Astrocyte of the hippocampus (primary cell): ENCODE measurements around the gene FGD1.
A peak's percentile ranks its signal among the peaks of the same experiment; 100 is the strongest.
"Not testable (repeated sequence)": the region's sequence is repeated elsewhere in the genome, so short reads cannot be mapped to it uniquely, and the experiment has no call there.

ENCODE experiments used
- DNase-seq: peaks from one replicate; pipeline ENCODE4 v3.0.0; 2011; ENCODE audit warnings: low read depth, low spot score

Gene FGD1

DNA sequence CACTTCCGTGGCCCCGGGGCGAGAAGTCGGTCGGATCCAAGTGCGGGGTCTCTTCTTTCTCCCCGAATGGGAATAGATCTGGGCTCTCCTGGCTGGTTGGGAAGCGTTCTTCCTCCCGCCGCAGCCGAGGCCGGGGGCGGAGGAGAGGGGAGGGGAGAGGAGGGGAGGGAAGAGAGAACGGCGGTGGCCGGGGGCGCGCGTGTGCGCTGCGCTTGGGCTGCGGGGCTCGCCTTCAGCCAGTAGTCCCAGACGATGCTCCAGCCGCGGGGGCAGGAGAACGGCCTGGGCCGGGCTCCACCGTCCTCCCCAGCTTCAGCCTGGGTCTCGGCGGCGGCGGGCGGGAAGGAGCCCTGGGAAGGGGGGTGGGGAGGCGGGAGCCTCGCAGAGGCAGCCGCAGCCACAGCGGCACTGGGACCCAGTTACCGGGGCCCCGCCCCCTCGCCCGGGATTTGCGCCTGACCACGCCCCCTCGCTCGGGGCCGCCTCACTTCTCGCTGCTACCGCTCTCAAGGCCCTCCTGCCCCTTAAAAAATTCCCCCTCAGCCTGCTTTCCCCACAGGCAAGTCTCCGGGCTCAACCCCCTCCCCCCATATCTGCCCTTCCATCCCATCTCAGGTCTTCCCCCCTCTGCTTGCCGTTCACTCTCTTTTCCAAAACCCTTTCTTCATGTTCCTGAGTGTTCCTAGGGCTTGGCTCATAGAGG is at the start of gene FGD1:
Gene FGD1, minus strand, starts transcription at position 421 of the 703 bp plus-strand sequence. CDS start 802 bp downstream, outside the sequence.
- peak; percentile 76 for DNase-seq

DNA sequence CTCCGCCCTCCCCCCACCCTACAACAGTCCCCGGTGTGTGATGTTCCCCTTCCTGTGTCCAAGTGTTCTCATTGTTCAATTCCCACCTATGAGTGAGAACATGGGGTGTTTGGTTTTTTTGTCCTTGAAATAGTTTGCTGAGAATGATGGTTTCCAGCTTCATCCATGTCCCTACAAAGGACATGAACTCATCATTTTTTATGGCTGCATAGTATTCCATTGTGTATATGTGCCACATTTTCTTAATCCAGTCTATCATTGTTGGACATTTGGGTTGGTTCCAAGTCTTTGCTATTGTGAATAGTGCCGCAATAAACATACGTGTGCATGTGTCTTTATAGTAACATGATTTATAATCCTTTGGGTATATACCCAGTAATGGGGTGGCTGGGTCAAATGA is 46.2 kb upstream of the FGD1 start:
- not testable (repeated sequence) for DNase-seq

DNA sequence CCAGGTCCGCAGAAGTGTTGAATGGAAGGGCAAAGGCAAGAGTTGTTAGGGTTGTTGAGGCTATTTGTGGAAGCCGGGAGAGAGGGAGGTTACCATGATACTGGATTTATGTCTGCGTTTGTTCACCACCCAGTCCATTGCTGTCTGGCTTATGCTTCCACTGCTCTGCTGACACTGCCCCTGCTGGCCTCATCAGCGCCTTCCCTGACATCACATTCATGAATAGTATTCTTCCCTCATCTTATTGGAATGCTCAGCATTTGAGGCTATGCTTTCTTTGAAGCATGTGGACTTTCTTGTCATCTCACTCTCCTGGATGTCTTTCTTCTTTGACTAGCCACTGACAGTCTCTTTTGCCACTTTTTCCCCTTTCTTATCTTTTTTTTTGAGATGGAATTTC is 44.3 kb upstream of the FGD1 start:
- DNase-seq: peak; percentile 75

DNA sequence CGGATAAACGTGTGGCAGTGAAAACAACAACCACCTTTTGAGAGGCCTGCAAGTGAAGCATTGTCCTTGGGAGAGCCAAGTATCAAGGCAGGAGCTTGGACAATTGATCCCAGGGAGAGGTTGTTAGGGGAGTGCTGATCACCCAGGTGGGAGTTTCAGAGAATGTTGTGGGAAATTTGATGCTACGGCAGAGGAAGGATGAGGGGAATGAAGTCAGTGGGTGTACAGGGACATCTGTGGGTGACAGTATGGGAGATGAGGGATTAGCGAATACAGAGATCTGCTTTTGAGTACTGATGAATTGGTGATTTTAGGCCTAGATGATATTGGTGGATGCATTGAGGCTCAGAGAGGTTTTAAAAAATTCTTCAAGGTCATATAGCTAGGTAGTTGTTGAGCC is 38.2 kb upstream of the FGD1 start:
- DNase-seq: no peak

DNA sequence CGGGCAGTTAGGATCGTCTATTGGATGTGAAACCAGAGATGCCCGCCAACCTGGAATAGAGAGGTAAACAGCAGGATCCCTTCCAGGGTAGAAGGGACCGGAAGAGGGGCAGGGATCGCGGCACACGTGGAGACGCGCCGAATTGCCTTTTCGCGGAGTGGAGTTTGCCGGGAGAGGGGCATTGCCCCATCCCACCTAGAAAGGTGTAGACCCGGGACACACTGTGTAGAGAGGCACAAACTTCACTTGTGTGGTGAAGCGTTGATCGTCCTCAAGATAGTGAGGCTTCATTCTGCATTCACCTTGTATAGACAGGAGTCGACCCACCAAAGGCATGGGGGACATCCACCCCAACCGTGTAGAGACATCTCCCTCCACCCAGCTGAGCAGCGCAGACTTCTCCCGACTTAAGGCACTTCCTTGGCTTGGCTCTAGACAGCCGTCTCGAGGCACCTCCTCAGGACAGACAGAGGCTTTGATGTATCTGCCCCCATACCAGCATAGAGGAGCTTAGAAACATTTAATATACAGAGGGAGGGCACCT is 34.4 kb upstream of the FGD1 start:
- no peak for DNase-seq

DNA sequence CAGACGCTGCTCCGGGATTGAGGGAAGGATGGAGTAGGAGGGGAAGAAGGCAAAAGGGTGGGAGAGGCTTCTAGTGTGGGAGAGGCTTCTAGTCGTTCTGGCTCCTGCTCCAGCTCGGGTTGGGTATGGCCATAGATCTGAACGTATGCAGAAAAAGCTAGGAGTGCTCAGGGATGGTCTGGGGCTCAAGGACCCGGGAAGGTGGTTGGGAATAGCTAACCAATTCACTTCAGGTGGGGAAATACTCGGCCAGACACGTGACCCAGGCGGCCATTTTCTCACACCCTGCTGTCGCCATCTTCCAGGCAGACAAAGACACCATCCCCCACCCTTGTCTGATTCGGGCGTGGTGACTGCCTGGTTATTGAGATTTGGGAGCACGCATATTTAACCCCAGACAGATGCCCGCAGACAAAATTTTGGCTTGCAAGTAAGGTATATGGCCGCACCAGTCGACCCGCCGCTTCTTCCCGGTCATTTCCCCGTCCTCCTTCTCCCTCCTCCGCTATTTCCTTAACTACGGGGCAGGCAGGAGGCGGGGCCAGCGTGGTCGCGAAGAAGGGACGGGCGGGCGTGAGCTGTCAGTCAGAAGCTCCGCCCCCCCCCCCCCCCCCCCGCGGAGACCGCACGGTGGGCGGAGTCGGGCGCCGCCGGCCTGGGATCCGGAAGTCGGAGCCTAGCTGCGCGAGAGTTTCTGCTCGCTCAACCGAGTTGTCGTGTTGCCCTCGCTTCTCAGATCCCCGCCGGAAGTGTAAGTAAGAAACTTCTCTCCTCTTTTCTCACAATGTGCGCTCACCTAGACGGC is 33.7 kb upstream of the FGD1 start, which contains the start of gene GNL3L:
Gene GNL3L, plus strand, starts transcription at position 668 of the 805 bp plus-strand sequence. CDS start 2,348 bp downstream, outside the sequence.
- peak; percentile 88 for DNase-seq

DNA sequence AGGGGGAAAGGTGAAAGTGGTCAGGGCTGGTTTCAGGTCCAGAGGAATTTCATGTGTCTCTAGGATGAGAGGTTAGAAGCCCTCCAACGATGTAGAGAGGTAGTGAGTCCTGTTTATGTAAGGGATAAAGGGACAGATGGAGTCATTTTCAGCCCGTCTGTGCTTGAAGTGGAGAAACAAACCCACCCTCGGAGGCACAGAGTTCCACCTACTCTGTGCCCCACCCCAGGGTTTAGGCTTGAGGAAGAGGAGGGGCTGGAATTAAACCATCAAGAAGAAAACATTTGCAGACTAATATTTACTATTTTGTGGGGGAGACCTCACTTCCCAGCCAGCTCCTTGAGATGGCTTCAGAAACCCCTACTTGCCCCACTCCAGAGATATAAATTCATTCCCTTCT is 33.1 kb upstream of the FGD1 start:
- DNase-seq: no peak

DNA sequence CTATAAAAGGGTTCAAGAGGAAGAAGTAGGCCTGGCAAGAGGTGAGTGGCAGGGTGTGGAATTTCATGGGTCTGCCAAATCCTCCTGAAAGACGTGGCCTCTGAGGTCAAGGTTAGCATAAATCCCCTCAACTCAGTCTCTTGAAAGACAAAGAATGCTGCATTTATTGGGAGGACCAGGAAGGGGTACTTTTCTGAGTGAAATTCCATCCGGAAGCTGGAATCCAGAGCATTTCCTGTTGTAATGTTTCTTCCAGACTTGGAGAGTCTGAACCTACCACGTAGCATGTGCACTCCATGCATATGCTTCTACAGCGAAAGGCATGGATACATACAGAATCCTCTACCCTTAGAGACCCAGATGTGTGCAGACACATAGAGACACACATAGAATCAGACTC is 13.4 kb upstream of the FGD1 start:
- no peak for DNase-seq

DNA sequence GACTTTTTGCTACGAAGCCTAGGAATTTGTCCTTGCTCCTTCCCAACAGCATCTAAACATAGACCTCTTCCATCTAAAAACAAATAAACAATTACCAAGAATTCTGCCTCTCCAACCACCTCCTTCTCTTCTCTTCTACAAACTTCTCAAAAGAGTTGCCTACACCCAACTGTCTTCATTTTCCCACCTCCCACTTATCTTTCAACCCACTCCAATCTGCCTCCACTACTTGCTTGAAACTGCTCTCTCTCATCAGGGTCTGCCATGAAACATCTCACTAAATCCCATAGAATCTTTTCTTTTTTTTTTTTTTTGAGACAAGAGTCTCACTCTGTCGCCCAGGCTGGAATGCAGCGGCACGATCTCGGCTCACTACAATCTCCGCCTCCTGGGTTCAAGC is 902 bp upstream of the FGD1 start:
- DNase-seq: no peak

DNA sequence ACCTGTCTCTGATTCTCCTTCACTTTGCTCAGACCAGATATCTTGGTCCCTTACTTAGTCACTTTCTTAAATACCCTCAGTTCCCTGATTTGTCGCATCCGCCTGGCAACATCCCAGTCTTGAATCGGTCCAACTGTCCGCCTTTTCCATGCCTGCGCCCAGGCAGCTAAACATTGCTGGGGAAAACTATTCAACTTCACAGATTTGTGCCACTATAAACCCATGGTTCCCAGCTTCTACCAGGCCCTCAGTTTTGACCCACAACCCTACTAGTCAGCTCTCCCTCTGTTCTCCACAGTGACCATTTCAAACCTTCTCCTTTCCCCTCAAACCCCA is 451 bp upstream of the FGD1 start:
- DNase-seq: no peak

DNA sequence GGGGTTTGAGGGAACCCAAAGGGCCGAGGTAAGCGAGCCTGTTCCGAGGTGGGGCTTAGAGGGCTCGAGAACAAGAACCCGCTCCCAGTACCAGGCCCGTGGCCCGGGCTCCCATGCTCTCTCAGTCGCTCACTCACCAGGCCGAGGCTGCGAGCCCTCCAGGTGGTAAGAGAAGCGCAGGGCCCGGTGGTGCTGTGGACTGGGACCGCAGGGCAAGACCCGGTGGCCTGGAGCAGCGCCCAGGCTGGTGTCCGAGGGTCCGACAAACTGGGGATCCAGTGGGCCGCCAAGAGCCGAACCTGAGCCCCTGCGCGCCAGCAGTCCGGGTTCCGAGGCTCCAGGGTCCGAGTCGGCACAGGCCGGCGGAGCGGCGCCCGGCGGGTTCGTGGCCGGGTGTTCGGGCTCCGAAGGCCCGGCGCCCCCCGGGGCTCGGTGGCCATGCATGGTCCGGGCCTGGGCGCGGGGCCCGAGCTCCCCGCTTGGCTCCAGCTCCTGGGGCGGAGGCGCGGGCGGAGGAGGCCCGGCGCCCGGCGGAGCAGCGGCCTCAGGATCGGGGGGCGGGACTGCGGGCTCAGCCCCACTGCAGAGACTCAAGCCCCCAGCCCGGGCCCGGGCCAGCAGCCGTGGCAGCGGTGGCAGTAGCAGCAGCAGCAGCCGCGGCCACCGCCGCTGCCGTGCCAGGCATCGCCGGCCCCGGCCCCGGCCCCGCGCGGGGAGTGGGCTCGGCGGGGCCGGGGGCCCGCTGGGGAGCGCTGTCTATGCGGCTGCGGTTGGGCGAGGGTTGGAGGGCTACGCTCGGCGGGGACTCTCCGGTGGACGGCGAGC is 833 bp downstream of the FGD1 start:
- peak; percentile 56 for DNase-seq

DNA sequence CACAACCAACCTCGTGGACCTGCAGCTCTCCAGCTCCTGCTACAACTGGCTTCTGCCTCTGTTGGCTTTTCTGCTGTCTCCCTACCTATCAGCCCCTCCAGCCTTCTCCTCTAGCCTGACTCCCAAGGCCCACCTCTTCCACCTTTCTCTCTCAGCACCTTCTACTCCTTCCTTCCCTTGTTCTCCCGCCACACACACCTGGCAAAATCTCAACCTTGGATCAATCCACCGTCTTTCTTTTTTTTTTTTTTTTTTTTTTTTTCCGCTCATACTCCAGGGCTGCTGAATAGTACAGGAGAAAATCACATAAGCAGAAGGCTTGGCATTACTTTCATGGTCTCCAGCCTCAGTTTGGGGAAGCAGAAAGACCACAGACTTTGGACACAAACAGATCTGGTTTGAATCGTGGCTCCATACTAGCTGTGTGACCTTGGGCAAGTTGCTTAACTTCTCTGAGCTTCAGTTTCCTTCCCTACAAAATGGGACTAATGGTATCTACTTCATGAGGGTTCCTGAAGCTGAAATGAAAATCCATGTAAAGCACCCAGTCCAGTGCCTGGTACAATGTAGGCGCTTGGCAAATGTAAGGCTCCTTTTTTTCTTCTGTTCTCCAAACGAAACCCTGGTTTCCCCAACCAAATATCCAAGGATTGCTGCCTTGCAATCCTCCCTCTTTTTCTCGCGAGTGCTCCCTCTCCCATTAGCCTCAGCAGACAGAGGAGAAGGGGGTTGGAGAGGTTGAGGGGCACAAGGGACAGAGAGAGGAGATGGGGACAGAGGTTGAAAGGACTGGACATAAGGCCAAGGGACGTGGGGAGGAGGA is 1.7 kb downstream of the FGD1 start:
- DNase-seq: no peak

DNA sequence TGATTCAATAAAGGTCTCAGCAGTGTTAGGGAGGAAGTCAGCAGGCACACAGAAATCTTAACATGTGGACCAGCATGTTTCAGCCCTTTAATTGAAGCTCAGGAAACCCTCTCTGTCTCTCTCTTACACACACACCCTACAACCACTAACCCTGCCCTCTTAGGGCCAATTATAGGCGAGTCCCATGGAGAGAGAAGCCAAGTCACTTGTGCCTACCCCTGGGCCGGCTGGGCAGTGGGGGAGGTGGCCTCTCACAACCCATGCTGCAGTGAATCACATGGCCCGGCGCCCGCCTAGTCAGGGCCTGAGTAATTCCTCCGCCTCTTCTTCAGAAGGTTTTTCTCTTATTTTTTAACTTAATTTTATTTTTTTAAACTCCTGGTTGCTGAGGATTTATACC is 3.7 kb downstream of the FGD1 start:
- DNase-seq: peak; percentile 64

DNA sequence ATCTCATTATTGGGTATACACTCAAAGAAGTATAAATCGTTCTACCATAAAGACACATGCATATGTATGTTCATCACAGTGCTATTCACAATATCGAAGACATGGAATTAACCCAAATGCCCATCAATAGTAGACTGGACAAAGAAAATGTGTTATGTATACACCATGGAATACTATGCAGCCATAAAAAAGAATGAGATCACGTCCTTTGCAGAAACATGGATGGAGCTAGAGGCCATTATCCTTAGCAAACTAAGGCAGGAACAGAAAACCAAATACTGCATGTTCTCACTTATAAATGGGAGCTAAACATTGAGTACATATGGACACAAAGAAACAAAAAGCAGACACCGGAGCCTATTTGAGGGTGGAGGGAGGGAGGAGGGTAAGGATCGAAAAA is 6.2 kb downstream of the FGD1 start:
- not testable (repeated sequence) for DNase-seq

DNA sequence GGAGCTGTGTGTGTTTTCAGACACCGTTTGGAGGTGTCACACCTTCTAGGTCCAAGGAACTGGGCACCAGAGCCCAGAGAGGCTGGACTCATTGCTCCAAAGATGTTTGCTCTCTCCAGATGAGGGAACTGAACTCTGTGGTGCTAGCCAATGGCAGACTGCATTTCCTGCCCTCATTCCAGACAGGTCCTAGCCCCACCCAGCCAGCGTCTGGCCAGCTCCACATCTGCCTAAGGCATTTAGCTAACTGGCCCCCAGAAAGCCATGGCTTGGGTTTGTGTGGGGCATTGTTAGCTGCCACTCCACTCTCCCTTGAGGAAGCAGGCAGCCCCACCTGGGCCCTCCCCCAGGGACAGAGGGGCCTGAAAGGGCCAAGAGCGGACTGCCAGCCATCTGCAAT is 11.4 kb downstream of the FGD1 start:
- no peak for DNase-seq

DNA sequence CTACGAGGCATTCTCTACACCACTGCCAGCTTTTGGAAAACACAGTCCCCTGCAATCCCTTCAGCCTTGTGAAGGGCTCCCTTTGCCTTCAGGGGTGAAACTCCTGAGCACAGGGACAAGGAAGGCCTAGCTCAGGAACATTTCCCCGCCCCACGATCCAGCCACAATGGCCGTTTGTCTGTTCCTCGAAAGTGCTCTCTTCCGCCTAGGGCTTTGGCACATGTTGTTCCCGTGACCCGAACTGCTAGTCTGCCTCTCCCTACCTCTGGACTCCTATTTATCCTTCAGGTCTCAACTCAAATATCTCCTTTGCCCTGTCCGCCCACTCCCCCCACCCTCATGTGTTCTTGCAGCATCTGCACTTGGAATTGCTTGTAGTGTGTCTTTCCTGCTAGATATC is 12.1 kb downstream of the FGD1 start:
- DNase-seq: no peak

DNA sequence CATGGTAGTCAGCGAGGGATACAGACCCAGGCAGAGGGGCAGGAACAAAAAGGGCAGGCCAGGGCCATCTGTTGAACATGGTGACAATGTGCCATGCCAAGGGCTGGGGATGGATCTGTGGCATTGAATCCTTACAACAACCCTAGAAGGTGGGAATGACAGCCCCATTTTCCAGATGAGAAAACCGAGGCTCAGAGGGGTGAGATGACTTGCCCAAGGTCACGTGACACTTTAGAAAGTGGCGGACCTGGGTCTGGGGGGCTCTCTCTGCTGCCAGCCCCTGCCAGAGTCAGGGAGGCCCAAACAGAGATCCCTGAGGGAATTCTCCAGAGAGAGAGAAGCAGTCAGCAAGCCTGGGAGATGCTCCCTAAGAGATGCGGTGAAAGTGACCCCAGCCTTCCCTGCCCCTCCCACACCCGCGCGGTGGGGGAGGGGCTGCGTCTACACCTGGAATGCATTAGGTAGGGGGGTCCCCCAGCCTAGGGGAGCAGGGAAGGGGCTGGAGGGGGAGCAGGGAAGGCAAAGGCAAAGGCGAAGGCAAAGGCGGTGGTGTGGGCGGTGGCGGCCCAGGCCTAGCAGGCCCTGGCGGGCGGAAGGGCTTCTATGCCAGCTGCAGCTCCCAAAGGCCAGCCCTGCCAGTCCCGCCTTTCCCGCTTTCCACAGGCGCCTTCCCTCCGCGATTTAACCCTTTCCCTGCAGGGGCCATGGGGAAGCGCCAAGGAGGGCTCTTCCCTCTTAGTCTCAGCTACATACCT is 13.0 kb downstream of the FGD1 start:
- DNase-seq: no peak

DNA sequence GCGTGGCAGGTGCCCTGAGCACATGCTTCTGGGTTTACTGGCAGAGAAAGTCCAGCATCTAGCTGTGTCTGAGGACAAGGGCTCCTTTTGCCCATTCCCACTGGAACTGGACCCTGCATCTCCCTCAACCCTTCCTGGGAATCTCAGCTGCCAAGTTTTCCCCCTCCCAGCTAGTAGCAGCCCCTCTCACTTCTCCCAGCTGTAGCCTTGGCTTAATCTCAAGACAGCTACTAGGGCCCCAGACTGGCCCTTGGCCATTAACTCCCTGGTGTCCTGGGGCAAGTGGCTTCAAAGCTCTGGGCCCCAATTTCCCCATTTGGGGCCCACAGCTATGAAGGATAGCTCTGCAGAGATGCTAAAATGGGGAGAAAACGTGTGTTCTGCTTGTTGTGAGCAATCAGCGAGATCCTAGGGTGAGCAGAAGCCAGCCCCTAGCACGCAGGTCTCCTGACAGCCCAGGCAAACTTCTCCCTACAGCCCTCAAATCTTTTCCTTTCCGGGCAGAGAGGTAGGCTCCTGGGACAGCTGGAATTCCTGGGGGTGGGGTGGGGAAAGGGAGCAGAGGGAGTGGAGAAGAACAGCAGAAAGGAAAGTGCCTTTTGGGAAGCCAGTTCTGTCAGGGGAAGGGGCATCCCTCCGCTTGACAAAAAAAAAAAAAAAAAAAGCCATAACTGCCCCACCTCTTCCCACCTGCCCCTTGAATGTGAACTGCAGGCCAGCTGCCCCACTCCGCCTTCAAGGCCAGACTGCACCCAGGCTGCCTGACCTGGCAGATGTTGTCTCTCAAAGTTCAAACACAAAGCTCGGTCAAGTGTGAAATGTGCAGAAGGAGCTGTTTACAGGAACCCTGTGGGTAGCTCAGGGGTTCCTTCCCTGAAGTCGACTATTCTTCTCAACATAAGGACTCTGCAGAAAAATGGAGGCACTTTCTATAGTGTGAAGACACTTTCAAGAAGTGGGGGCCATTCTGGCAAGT is 16.6 kb downstream of the FGD1 start:
- DNase-seq: no peak
